GM19238 (cell line): ENCODE results near the gene DAPK2.
"Not testable (repeated sequence)": the region's sequence is repeated elsewhere in the genome, so short reads cannot be mapped to it uniquely, and the experiment has no call there.

Experiments used
- DNase-seq: peaks from one replicate; pipeline ENCODE4 v3.0.0; 2011; ENCODE audit warnings: low spot score; ENCODE audit not compliant: insufficient read length

DAPK2 gene

DNA sequence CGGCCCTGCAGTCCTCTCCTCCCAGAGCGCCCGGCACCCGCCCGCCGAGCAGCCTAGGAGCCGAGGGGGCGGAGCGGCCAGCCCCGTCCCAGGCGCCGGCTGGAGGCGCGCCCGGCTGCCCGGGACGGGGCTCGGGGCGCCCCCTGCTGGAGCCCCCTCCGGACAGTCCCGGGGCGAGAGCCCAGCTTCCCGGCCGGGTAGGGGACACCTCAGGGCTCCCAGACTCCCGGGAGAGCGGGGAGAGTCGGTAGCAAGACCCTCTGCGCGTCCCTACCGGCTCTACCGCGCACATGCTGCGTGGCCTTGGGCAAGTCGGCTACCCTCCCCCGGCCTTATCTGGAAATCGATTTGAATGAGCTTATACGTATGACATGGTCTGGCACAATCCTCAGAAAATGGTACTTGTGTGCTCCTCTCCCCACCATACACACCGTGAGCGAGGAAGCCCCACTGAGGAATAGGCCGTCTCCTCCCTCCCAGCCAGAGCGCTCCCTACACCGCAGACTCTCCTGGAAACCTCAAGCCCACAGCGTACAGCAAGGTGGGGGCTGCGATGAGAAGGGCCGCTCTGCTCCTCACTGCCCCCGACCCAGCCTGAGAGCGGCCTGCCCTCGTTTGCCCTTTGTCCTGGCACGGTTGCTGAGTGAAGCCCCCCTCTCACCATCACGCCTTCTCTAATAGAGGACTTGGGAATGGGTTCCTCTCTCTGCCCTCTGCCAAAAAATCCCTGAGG, at the start of gene DAPK2:
DAPK2 (minus strand) TSS at position 65 of the 733 bp plus-strand sequence. CDS start 6,224 bp downstream, outside the sequence.
- DNase-seq = peak; percentile 89

DNA sequence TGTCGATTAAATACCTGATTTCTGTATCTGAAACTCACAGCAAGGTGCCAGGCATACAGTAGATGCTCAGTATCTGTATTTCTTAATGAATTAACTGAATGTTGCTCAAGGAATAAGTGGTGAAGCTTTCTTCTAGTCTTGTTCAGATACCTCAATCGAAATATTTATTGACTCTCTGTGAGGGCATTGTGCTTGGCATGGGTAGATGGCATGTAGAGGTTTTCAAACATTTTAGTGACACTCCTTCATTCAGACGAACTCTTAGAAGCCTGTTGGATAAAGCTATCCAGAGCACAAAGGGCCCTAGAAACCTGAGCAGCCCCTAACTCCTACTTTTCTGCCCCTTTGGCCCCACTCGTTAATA, 49.1 kb upstream of the DAPK2 start:
- no peak for DNase-seq

DNA sequence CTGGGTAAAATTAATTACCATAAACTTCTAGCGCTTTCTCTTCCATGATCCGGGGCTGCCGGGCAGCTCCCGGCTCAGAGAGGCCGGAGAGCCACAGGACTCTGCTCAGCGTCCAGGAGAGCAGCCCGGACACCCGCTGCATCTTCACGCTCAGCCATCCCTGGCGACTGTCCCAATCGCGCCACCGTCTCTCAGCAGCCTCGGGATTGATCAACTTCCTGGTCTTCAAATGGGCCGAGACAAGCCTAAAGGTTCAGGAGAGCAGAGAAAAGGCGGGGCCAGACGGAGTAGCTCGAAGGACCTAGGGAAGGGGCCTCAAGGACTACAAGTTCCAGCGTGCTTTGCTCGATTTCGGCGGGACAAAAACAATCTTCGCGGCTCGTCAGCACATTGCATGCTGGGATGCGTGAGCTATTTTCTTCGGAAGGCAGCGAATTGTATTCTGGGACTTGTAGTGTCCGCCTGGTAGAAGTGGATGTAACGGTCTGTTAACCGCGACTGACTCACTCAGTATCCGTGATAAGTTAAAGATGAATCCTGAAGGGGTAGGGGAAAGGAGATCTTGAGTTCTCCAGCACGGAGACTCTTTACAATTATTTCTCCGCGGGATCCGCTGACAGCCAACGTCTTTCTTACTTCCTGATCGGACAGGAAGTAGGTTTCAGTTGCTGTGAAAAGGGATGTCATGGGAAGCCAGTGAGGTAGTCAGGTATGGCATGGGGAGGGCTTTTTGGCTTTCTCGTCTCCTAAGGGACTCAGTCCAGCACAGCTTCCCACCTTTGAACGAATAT, 47.5 kb upstream of the DAPK2 start, which contains the start of gene CIAO2A:
CIAO2A (minus strand) TSS at position 212 of the 791 bp plus-strand sequence; CDS start at position 142, 70 bp downstream.
- peak; percentile 63 for DNase-seq

DNA sequence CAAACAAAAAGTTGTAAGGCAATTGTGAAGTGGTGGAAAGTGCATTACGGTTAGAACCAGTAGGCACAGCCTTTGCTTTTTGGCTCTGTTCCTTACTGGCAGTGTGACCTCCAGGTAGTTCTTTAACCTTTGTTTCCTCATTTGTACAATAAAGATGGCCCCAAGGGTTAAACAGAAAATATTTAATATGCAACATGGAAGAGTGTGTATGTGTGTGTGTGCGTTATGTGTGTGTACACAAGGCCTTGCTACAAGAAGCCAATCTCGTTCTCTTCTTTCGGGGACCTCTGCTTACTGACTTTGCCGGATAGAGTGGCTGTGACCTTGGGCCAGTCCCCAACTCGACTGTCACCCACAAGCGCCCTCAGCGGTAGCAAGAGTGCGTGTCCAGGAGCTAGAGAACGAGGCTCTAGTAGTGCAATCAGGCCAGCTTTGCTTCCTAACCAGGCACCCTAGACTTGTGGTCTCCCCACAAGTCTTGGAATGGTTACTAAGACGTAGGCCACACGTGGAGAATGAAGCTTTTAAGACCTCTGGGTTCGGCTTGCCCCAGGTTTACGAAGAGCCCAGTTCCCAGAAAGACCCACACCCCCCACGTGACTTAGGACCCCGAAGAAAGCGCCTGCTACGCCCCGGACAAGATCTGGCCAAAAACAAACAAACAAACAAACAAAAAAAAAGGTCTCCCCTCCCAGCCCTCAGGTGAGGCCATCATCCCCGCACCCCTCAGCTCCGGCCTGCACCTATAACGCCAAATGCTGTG, 46.8 kb upstream of the DAPK2 start:
- DNase-seq = no peak

DNA sequence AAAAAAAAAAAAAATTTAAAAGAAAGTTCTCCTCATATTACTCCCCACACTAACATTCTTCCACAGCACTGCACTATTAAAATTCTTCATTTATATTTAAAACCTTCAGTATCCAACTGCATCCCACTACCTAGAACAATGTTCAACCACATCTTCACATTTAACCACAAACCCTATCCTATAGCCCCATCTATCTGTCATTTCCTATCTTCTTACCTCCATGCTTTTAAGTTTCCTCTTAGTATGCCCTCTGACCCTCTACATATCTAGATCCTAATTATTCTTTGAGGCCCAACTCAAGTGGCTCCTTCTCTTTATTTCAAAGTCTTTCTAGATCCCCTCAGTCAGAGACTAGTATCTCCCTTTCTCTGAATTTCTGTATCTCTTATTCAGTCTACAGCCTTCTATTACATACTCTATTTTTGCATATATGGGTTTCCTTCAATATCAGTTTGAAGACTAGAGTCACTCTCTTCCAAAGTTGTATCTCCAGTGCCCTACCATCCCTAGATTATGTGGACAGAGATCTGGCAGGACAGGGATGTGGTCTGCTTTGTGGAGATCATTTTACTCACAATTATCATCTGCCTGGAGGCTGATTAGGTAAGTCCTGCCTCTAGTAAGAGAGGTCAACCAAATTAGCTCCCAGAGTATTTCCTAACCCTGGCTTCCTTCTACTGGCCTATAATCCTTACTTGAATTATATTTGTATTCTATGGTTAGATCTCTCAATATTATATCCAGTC, 46.0 kb upstream of the DAPK2 start:
- DNase-seq = no peak

DNA sequence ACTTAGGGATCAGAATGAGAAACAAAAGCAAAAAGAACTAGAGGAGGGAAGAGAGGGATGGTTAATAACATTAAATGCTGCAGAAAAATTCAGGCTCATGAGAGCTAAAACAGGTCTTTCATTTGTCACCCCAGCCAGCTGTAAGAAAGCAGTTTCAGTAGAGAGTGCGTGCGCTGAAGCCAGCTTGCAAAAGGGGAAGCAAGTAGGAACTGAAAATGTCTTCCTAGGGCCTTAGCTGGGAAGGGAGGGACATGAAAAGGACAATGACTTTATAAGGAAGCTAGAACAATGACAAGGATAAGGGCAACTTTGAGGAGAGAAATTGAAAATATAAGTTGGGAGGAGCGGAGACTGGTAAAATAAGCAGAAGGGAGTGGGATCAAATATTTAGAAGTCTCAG, 44.2 kb upstream of the DAPK2 start:
- no peak for DNase-seq

DNA sequence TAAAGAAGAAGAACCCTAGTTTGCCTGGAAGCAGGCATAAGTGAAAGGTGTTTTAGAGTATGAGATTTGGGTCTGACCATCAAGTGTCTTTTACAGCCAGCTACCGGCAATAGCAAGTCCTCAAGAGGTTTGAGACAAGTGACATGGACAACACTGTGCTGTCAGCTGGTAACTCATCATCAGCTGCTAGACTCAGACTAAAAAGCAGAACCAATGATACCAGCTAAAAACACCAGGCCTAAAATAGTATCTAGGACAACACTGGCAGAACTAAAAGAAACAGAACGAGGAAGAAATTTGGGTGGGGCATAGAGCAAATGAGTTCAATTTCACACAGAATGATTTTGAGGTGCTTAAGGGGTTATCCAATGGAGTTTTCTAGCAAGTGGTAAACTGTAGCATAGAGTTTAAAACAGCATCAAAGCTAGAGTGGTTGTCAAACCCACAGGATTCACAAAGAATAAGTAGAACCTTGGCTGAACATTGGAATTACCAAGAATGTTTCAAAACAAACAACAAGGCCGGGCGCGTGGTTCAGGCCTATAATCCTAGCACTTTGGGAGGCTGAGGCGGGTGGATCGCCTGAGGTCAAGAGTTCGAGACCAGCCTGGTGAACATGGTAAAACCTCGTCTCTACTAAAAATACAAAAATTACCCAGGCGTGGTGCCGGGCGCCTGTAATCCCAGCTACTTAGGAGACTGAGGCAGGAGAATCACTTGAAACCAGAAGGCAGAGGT, 43.4 kb upstream of the DAPK2 start:
- DNase-seq = no peak

DNA sequence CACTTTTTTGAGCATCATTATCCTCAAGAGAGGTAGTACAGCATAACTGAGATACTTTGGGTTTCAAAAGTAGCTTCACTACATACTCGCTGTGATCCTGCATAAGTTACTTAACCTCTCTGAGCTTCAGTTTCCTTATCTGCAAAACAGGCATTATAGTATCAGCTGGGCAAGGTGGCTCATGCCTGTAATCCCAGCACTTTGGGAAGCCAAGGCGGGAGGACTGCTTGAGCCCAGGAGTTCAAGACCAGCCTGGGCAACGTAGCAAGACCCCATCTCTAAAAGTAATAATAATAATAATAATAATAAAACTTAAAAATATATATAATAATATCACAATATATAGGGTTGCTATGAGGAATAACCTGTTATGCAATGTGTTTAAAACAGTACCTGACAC, 36.5 kb upstream of the DAPK2 start:
- no peak for DNase-seq

DNA sequence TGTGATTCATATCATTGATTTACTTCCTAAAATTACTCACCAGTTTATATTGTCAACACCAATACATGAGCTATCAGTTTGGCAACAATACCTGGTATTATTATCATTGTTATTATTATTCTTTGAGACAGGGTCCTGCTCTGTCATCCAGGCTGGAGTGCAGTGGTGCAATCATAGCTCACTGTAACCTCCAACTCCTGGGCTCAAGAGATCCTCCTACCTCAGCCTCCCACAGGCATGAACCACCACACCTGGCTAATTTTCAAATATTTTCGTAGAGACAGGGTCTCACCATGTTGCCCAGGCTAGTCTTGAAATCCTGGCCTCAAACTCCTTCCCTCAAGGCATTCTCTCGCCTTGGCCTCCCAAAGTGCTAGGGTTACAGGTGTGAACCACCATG, 27.2 kb upstream of the DAPK2 start:
- not testable (repeated sequence) for DNase-seq

DNA sequence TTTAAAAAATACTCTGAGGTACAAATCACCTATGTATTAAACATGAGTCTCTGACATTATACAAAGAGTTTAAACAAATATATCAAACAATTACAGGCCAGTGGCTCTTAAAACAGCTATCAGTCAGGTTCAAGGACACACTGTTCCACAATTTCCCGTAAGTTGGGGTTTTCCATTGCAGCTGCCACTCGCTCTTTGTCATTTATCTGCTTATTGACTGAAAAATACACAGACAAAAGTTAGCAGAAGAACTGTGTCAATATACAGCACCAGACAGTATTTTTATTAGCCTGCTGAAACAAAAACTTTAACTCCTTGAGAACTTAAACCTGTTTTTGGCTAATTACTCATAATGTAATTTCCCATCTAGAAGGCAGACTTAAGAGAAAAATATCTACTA, 26.5 kb upstream of the DAPK2 start:
- no peak for DNase-seq

DNA sequence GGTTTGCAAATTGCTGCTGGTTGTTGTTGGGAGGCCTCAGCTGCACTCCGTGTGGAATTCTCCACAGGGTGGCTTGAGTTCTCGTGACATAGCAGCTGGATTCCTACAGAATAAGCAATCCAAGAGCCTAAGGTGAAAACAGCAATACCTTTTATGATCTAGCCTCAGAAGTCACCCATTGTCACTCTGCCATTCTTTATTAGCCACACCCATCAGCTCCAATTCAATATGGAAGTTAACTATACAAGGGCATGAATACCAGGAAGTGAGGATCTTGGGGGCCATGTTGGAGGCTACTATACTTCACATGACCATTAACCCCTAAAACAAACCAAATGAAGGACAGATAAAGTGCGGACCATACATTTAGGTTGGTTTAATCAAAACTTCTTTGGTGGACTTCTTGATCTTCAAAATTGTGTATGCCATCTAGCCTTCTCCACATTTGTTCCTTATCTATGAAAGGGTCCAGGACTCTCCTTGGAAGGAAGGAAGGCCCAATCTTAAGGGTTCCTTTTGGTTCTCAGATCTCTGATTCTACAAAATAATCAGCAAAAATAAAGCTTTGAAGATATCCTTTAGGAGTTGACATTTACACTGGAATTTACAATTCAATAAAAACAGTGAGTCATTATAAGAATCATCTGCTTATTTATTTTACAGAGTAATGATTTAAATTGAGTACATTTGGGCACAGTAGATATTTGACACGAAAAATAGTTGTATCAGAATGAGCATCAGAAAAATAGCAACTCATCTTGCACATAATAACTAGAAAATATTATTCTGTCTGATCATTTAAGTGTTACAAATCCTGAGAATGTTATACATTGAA, 25.9 kb upstream of the DAPK2 start:
- no peak for DNase-seq

DNA sequence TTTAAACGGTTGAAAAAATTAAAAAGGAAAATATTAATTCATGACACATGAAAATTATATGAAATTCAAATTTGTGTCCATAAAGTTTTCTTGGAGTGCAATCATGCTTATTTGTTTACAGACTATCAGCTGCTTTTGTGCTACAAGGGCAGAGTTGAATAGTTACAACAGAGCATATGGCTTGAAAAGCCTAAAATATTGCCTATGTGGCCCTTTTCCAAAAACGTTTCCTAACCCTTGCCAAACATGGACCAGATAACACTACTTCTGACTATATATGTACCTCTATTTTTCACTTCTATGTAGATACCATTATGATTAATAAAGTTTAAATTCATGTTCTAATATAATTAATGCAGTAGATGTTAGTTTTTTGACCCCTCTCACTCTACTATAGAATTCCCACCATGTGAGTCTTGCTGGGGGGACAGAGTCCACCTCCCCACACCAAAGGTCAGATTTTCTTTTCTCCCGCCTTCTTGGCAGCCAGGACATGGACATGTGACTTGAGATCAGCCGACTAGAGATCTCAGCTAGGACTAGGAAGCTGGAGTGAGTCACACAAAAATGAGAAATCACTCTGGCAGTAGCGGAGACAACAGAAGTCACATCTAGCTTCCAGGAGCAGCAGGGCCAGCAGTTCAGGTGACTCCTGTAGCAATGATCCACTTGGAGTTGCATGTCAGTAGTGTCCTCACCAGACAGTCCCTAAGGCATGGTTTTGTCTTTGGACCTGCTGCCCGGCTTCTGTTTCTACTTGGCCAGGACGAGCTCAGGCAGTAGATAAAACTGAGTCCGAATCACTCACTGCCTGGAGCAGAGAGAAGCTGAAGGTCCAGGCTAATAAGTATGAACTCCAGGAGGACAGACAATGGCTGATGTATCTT, 24.9 kb upstream of the DAPK2 start:
- DNase-seq = no peak

DNA sequence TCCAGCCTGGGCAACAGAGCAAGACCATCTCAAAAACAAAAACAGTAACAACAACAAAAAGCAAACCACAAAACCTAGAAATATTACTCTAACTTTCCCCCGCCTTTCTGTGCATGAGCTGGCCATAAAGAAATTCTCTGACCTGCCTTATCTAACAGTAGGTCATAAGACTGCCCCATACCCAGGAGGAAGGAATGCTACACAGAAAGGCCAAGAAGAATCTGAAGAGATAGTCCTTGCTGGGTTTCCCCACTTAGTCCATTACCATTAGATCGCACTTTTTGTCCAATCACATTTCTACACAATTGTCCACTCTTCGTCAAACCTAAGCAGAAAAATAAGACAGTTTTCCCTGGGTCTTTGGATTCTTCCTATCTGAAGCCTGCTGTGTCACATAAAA, 23.8 kb upstream of the DAPK2 start:
- no peak for DNase-seq

DNA sequence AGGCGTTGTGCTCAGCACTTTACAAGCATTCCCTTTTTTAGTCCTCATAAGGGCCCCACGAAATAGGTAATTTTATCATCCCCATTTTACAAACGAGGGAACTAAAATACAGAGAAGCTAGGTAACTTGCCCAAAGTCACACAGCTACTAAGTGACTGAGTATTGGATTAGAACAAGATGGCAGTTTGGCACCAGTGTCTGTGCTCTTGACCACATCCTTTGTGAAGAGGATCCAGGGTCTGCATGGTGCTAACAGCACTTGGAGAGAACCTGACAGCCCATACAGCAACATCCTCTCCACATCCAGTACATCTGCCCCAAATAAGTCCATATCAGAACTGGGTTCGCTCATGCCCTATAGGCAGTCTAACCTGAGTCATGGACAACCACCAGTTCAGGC, 21.8 kb upstream of the DAPK2 start:
- DNase-seq = no peak

DNA sequence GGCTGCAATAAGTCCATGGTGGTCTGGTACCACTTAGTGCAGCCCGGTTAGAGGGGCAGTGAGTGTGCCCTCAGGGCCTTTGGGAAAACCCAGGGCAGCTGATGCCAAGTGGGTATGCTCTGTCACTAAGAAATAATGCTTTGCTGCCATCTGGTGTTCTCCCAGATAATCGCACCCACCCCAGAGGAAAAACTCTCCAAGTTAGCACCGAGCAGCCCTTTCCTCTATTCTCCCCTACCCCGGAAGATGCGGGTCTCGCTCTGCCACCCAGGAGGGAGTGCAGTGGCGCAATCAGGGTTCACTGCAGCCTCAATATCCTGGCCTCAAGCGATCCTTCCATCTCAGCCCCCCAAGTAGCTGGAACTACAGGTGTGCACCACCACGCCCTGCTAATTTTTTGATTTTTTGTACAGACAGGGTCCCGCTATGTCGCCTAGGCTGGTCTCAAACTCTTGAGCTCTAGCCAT, 21.3 kb upstream of the DAPK2 start:
- DNase-seq = peak; percentile 52

DNA sequence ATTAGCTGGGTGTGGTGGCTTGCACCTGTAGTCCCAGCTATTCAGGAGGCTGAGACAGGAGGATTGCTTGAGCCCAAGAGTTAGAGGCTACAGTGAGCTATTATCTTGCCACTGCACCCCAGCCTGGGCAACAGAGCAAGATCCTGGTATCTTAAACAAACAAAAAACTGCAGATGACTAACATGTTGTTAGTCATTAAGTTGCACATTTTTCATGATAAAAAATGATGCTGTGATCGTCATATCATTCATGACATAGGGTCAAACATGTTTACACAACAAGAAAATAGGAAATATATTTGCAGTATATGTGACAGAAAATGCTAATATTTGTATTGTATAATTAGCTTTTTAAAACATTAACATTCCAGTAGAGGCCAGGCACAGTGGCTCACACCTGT, 20.2 kb upstream of the DAPK2 start:
- DNase-seq = no peak

DNA sequence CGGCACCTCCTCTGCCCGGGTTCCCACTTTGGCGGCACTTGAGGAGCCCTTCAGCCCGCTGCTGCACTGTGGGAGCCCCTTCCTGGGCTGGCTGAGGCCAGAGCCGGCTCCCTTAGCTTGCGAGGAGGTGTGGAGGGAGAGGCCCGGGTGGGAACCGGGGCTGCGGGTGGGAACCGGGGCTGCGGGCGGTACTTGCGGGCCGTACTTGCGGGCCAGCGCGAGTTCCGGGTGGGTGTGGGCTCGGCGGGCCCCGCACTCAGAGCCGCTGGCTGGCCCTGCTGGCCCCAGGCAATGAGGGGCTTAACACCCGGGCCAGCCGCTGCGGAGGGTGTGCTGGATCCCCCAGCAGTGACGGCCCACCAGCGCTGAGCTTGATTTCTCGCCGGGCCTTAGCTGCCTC, 14.4 kb upstream of the DAPK2 start:
- no peak for DNase-seq

DNA sequence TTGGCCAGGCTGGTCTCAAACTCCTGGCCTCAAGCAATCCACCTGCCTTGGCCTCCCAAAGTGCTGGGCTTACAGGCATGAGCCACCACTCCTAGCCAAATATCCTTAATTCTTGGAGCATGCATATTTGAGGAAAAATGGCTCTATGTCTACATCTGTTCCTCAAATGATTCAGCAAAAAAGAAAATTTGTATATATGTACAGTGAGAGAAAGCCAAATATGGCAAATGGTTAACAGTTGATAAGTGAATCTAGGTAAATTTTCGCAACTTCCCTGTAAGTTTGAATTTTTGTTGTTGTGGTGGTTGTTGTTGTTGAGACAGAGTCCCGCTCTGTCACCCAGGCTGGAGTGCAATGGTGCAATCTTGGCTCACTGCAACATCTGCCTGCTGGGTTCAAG, 12.8 kb upstream of the DAPK2 start:
- DNase-seq = not testable (repeated sequence)

DNA sequence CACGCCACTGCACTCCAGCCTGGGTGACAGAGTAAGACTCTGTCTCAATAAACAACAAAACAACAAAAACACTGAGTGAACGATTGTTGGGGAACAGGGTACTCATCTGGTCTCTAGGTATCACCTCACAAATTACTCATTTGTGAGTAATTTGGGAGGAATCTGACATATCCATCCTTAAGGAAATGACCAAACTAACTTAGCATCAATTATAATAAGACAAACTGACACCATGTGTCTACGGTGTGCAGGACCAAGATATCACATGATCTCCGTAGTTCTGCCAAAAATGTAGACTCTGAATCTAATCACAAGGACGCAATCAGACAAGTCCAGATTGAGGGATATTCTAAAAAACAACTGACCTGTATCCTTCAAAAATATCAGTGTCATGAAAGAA, 12.0 kb upstream of the DAPK2 start:
- no peak for DNase-seq
